ENCODE results near the gene BBS7. TPM values are rescaled to one million over a fixed set of nuclear protein-coding genes. Genes with fewer than 3 reads are reported as not detected.

Gene BBS7
- 10 to 100 TPM in 3 of 6 donors, 1 to 10 TPM in 3; 7.3 to 13.2 (median 9.9) TPM for total RNA-seq

GRCh38 chr4:121869841-121870822, at the start of gene BBS7:
Gene BBS7 (minus strand): TSS chr4:121870474. CDS start chr4:121870313, 161 bp downstream.
- Histone ChIP-seq H3K36me3 (no peaks in the 10 kb centered on the region), H3K4me1 (peaks cover 6 to 14% (median 9%) of the 10 kb centered on the region in 4 donors), H3K4me3 (peak within 1 kb of the TSS; percentile 69 to 94 (median 84)), H3K9me3 (no peaks in the 10 kb centered on the region), H3K27me3 (no peaks in the 10 kb centered on the region), H3K27ac (peak within 1 kb of the TSS; percentile 75 to 93 (median 91))
- DNase-seq (peak; percentile 94 to 99), ATAC-seq (ENCODE audit: low FRiP score in 2 of 2) (peak; percentile 100)
- 1% methylated on average over 16 to 56 of the region's 58 CpGs for WGBS, 2 donors
- TF ChIP-seq CTCF (IDR thresholded peaks at IDR 0.05) (no peak), EP300 (IDR thresholded peaks at IDR 0.05) (no peak), POLR2AphosphoS5 (IDR thresholded peaks at IDR 0.05) (peak; percentile 65 to 87), POLR2A (IDR thresholded peaks at IDR 0.05) (peak in 3 of 4 donors; percentile 36 to 79 (median 61))

- no peaks in the 10 kb centered on the region for H3K36me3 ChIP-seq
- no peaks in the 10 kb centered on the region for H3K27me3 ChIP-seq
- TF ChIP-seq POLR2AphosphoS5 (IDR thresholded peaks at IDR 0.05), result no peak
- TF ChIP-seq EP300 (IDR thresholded peaks at IDR 0.05), result no peak
- no peak for TF ChIP-seq CTCF (IDR thresholded peaks at IDR 0.05)
- TF ChIP-seq POLR2A (IDR thresholded peaks at IDR 0.05), result no peak
- no peak overlapping the region for H3K4me3 ChIP-seq
- no peaks in the 10 kb centered on the region for H3K4me1 ChIP-seq
- ATAC-seq (ENCODE audit: low FRiP score in 2 of 2) (no peak), DNase-seq (no peak)
- no peaks in the 10 kb centered on the region for H3K9me3 ChIP-seq
- no peak overlapping the region for H3K27ac ChIP-seq
- WGBS, 2 donors, result 85 to 89% methylated on average over 2 of the region's 2 CpGs
These were observed 43.4 kb upstream of the BBS7 start for GRCh38 chr4:121913667-121914066.

GRCh38 chr4:121908346-121908745, 38.1 kb upstream of the BBS7 start:
- H3K9me3 ChIP-seq, result no peaks in the 10 kb centered on the region
- H3K27me3 ChIP-seq, result no peaks in the 10 kb centered on the region
- H3K27ac ChIP-seq, result no peak overlapping the region
- H3K4me3 ChIP-seq, result no peak overlapping the region
- H3K36me3 ChIP-seq, result no peaks in the 10 kb centered on the region
- no peaks in the 10 kb centered on the region for H3K4me1 ChIP-seq
- TF ChIP-seq POLR2AphosphoS5 (IDR thresholded peaks at IDR 0.05) (no peak), CTCF (IDR thresholded peaks at IDR 0.05) (no peak), POLR2A (IDR thresholded peaks at IDR 0.05) (no peak), EP300 (IDR thresholded peaks at IDR 0.05) (no peak)
- DNase-seq (no peak), ATAC-seq (ENCODE audit: low FRiP score in 2 of 2) (no peak)
- 93 to 100% methylated on average over 1 of the region's 1 CpG for WGBS, 2 donors

GRCh38 chr4:121900132-121900983, 30.1 kb upstream of the BBS7 start:
- H3K4me1 ChIP-seq, result no peaks in the 10 kb centered on the region
- 63 to 64% methylated on average over 4 of the region's 4 CpGs for WGBS, 2 donors
- TF ChIP-seq CTCF (IDR thresholded peaks at IDR 0.05) (peak; percentile 42 to 78 (median 60)), POLR2AphosphoS5 (IDR thresholded peaks at IDR 0.05) (no peak)
- no peak overlapping the region for H3K27ac ChIP-seq
- ATAC-seq (ENCODE audit: low FRiP score in 2 of 2) (peak in 1 of 2 donors; percentile 65), DNase-seq (peak in 1 of 2 donors; percentile 27)
- no peaks in the 10 kb centered on the region for H3K9me3 ChIP-seq
- no peaks in the 10 kb centered on the region for H3K36me3 ChIP-seq
- no peaks in the 10 kb centered on the region for H3K27me3 ChIP-seq
- H3K4me3 ChIP-seq, result no peak overlapping the region
